Cortex of kidney (tissue), 1 donor: Measurements from ENCODE around the gene ITGB4.

Experiments
- DNase-seq: peaks from one replicate; lab custom pipeline; 2025; lab: John Stamatoyannopoulos, UW

Gene ITGB4

DNA sequence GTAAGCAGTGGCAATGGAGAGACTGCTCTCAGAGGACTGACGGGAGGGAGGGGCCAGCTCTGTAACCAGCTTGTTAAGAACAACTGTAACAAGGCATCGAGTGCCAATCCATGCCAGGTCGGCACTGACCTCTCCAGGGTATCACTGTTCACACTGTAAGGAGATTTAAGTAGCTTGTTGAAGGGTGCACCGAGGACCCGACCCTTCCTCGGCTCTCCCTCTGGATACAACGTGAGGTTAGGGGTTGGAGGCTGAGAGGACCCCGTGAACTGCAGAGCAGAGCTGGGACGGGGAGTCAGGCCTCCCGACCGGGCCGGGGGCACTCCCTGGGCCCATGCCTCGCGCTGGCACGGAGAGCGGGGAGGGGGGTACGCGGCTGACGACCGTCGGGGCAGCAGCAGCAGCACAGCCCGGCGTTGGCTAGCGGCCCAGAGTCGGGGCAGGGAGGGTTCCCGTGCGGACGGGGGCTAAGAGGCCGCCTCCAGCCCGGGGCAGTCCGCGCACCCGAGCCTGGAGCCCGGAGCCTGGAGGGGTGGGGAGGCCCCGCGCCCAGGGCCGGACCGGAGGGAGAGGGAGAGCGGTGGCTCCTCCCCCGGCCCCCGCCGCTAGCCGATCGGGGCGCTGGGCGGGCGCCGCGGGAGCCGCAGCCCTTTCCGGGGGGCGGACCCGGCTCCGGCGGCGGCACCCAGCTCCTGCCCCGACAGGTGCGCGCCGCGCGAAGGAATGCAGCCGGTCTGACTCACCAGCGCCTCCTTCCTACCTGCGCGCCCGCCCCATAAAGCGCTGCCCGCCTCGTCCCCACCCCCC lies at the start of gene ITGB4:
Gene ITGB4 (plus strand): TSS at position 804 of the 807 bp plus-strand sequence. CDS start 3,245 bp downstream, outside the sequence.
- no peak for DNase-seq

DNA sequence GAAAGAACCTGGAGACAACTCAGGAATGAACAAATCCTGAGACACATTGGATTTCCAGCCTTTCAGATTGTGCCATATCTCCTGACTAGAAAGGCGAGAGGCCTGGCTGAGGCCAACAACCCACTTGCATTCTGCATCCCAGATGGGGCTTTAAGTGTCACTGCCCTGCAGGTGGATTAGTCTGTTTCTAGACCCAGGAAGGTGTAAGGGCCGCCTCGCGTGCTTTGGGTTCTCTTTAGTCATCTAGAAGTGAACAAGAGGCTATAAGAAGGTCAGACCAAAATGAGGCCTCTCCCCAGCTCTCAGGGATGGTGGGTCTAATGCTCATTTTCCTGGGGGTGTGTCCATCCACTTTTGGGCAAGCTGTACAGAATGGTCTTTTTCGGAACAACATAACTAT lies 49.2 kb upstream of the ITGB4 start:
- no peak for DNase-seq

DNA sequence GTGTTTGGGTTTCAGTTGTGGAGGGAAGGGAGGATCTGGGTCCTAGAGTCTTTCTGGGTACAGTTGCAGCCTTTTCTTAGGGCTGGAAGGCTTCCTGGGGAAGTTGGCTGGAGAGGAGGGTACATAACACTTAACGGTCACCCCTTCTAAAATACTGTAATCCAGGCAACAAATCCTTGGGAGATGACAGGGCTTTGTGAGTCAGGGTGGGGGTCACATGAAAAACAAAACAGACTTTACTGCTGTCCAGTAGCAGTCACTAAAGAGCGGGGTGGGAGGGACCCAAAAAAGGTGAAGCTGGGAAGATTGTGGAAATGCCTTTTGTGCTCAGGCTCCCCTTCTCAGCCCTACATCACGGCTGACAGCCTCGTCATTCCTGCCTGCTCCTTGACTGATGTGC lies 47.8 kb upstream of the ITGB4 start:
- no peak for DNase-seq

DNA sequence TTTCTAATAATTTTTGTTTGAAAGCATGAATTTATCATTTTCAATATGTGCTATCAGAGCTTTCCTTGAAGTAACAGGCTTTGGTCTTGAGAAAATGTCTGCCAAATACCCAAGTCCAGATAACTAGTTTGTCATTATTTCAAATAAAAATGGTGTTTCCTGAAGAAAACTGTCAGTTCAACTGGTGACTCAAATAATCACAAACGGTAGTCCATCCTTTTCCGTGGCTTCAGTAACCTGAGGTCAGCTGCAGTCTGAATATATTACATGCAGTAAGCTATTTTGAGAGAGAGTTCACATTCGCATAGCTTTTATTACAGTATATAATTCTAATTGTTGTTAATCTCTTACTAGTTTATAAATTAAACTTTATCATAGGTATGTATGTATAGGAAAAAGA lies 44.8 kb upstream of the ITGB4 start:
- no peak for DNase-seq

DNA sequence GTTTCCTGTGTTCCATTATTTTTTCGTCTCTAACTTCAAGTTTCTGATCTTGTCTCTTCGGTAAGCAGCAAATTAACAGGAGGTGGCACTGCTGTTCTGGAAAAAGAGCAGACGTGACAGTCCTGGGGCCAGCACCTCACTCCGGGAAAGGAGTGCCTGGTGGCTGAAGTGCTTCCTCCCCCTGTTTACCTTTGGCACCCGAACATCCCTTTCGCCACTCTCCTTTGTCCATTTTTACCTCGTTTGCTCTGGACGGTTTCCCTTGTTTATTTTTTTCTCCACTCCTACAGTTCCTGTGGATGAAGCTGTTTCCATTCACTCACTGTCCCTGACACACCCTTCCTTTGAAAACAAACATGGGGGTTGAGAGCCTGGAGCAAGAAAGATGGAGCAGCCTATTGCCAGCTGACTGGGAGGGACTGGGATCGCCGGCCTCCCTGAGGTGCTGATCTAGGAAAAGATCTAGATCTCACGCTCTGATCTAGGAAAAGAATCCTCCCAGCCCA lies 41.5 kb upstream of the ITGB4 start:
- no peak for DNase-seq

DNA sequence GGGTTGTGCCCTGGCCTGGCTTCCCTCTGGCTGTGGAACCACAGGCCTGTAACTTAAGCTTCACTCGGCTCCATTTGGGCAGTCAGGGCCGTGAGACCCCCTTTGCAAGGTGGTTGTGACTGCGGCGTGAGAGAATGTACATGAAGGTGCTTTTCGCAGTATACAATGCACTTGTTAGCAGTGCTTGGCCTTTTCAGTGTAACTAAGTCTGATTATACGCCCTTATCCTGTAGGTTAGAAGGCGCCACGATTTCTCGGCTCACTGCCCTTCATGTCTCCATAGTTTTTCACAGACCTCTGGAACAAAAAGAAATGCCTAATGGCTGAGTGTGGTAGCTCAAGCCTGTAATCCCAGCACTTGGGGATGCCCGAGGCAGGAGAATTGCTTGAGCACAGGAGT lies 40.8 kb upstream of the ITGB4 start:
- DNase-seq: no peak

DNA sequence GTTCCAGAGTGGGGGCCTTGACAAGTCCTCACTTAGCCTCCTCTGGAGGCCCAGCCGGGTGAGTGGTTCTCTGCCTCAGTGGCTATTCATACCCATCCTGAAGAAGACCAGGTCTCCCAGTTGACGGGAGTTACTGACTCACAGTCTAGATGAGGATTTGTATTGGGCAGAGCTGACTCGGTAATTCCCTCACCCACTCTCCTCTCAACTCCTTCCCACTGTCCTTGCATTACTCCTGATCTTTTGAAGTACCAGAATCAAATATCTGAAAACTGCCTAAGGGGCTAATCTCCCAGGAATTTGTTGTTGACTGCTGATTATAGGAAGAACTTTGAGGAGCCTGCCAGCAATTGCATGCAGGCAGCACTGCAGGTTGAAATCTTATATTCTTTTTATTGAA lies 40.0 kb upstream of the ITGB4 start:
- no peak for DNase-seq

DNA sequence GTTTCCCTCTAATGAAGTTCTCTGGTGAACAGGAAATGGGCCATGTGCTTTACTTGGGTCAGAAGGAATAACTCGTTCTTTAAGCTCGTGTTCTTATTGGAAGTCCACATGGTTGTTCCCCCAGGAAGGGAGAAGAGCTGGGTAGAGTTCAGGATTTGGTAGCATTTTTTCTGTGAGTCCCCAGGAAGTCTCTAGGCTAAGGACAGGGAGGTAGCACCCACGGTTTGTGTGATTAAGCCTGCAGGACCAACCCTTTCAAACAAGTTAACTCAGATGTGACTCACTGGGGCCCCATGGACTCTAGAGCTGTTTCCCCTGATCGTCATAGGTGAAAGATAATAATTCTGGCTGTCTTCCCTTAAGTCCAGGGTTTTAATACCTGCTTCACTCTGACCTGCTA lies 37.7 kb upstream of the ITGB4 start:
- no peak for DNase-seq

DNA sequence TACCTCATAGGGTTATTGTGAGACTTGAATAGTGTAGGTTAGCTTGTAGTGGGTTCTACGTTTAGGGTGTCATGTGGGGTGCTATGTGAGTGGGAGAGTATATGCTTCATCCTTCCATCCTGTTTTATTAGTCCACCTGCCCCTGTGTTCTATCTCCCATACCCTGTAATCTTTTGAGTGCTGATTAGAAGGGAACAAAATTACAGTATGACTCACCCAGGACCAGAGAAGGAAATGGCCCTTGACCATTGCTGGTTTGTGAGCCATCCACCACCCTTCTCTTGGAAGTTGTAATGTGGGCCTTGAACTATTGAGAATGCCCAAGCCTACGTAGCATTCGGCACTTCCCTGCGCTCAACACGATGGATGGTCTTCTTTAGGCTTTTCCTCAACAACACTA lies 37.0 kb upstream of the ITGB4 start:
- DNase-seq: no peak

DNA sequence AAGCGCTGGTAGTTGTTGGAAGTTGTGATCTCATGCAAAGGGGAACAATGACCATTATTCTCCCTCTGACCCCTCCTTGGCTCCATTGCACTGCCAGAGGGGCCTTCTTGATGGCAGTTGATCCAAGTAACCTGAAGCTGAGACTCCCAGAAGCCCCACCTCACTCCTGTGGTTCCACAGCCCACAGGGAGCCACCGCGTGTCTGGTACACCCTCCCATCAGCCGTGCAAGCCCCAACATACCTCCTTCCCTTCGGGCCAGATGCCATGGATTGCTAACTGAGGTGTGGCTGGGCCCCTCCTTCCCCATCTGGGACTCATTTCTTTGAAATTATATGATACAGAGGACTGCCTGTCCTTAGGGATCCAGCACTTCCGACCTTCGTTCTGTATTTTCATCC lies 36.3 kb upstream of the ITGB4 start:
- DNase-seq: no peak

DNA sequence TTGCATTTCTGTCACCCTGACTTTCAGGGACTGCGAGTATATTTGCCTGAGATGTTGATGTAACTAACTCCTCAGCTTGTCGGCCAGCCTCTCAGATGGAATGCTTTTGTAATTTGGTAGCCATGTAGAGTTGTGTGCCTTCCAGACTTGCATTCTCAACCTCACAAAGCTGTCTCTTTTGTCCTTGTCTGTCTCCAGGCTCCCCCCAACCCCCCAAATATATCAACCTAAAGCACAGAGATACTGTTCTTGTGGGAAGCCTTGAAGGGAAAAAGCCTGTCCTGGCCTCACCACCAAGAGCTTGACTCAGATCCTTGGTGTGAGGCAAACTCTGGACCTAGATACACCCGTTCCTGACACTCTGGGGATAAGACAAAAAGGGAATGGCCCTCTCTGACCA lies 35.8 kb upstream of the ITGB4 start:
- DNase-seq: no peak

DNA sequence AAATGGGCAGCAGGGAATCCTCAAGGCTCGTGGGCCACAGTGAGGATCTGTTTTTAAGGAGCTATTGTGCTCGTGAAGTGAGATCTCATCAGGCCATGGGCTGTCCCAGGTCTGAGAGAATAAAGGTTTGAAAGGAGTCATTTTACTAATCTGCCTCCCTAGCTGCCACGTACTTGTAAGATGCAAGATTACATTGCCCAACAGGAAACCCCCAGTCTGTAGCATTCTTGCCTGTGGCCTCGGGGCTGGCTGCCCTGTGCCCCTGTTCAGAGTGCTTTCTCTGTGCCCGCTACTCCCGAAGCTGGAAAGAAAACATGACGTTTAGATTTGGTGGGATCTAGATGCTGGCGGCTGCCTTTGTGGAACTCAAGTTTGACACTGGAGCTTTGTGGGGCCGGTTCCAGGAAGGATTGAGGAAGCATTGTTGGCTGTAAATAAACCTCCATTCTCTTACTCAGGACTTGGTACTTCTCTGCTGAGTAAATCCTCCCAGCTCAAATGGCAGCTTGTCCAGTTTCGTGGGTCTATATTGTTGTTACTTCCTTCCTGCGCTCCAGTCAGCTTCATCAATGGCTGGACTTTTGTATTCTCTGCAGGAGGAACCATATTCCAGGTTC lies 32.9 kb upstream of the ITGB4 start:
- no peak for DNase-seq

DNA sequence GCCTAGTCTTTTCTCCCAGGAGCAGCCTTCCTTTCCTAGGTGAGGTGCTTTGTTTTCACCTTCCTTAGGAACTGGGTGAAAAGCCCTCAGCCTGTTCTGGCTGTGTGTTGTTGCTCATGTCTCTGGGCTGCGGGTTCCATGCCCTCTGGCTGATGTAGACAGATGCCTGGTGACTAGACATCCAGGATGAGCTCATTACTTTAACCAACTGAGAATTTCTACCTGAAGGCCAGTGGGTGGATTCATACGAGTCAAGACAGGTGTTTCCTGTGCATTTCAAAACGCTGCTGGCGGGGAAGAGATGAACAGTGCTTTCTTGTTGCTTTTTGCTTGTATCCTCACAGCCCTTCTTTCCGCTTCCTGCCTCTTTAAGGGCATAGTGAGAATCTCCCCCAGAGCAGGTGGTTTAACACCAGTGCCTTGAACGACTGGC lies 31.8 kb upstream of the ITGB4 start:
- no peak for DNase-seq

DNA sequence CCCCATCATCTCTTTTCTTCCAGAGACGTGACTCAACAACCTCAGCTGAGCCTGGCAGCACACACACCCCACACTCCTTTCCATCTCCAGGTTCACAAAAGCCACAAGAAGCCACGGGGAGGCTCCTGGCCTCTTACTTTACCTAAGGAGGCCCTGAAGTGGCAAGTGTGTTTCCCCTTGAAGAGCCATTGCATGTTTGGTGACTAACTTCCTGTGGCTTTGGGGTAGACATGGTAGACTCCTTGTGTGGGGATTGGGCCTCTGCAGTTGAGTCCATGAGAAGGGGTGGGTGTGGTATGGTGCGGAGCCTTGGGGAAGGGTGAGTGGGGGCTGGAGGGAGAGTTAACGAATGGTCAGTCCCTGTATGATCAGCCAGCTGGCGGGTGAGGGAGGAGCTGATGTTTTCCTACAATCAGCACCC lies 29.9 kb upstream of the ITGB4 start:
- DNase-seq: no peak

DNA sequence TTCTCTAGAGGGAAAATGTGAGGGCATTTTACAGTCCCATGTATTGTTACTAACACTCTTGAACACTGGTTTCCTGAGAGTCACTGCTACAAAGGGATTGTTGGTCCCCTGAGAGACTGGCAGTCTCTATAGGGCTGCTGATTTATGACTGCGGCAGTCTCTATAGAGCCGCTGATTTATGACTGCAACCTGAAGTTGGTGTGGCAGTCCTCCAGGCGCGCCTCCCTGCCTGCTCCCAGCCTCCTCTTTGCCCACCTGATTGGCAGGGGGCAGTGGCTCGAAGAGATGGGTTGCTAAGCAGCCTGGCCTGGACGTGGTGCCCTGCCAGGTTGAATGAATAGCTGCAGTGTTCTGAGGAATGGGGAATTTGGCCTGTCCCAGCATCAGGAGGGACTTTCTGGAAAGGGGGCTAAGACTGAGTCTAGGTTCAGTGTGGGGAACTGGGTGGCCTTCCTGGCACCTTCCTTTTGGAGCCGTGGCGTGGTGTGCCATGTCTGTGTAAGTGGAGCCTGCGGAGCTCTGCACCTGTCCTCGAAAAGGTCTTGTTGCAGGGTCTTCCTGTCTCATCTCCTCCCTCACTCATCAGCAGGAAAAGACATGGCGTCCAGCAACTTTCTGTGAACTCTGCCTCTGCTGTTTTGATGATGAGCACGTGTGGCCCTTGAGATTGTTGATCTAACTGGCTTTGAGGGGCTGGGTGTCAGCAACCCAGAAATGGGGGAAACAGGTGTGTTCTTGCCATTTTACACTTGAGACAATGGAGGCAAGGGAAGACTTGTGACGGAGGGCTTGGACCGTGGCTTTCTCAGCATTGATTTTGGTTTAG lies 29.2 kb upstream of the ITGB4 start:
- DNase-seq: no peak

DNA sequence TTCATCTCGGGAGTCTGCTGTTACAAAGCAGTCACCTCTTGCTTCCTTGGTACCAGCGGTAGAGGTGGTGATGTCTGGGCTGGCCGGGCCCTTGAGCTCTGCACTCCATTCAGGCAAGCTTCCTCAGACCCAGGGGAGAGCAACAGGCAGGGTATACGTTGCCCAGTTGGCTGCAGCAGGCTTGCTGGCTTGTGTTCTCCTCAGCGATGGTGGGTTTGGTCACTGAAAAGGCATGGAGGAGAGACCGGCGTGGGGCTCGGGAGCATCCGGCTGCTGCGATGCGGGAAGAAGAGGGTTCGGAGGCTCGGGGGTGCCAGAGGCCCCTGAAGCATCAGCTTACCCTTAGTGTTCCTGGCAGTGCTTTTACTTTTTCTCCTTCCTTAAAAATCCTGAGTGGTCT lies 28.3 kb upstream of the ITGB4 start:
- DNase-seq: no peak

DNA sequence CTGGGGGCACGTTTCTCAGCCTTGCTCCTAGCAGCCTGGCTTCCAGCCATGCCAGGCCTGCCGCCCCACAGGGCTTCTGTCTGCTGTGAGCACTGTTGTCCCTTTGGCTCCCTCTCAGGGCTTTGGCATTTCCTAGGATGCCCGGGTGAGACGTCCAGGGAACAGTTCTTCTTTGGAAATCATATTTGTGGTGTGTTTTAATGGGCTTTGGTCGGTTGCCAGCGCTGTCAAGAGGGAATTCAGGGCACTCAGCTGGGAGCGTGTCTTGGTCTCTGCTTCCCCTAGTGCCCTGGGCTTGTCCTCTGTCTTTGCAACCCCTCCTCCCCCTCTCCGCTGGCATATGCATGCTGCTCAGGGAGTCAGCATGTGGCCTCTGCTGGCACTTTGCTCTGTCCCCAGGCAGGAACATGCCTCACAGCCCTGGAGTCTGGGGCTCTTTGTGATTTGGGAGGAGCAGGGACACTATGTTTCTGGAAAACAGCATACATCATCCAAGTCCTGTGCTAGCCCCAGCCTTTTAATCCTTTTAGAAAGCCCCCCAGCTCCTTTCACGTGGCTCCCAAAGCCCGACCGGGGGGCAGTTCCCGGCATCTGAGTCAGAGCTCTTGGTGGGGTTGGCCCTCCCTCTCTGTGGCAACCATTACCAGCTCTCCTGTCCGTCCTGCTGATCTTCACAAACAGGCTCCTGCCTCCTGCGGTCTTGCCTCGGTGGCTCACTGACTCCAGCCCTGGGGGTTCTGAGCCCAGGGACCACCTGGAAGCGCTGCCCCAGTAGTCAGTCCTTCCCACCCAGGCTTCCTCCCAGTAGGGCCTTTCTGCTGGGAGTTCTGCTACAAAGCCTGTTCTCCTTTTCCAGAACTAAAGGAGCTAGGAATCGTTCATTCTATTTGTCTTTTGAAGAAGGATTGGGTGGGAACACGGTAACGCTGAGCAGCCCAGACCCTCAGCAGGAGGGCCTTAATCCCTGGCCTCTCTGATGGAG lies 27.5 kb upstream of the ITGB4 start:
- DNase-seq: no peak

DNA sequence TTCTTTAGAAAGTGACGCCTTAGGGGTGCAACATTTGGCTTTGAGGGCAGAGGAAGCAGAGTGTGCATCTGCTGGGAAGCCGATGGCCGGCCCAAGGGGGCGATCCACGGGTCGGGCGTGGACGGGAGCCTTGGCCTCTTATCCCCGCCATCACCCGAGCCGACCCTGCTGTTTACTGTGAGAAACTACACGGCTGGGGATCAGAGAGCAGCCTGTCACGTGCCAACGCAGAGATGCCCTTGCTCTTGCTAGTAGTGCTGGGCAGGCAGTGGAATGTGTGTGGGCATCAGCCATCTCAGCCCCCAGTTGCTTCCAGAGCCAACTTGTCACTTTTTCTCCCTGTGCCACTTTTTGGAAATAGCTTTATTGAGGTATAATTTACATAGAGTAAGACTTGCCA lies 26.7 kb upstream of the ITGB4 start:
- no peak for DNase-seq

DNA sequence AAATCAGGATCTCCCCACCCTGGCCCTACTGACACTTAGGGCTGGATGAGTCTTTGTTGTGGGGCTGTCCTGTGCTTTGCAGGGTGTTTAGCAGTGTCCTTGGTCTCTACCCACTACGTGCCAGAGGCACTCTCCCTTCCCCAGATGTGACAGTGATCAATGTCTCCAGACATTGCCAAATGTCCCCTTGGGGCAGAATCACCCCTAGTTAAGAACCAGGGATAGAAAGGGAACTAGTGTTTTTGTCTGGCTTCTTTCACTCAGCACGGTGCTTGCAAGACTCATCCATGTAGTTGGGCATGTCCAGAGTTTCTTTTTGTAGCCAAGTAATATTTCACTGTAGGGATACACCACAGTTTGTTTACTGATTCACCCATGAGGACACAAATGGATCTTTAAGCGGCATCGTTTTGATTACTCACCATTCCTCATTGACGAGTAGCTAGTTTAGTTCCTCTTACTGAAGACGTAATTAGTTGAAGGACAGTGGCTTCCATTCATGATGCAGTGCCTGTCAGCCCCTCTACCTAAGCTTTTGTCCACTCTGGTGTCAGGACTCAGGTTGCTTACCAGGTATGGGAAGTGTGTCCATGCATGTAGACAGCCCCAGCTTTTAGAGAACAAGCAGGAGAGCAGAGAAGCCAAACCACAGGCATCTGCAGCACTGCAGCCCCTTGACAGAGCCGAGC lies 26.0 kb upstream of the ITGB4 start:
- no peak for DNase-seq

DNA sequence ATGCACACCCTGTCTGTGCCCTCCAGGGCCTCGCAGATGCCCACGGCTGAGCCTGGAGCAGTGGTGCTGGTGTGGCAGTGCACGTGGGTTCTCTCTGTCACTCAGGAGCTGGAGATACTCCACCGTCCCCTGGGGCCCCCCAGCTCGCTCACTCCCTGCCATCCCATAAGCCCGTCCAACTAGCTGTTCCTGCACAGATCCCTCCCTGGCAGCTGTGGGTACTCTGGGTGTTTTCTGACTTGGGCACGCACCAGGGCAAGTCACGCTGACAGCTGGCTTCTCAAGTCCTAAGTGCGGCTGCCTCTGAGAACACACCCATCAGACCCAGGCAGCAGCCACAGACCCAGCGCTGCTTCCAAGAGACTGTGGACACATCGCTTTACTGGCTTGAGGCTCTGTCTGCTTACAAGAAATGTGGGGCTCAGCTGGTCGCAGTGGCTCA lies 25.4 kb upstream of the ITGB4 start:
- no peak for DNase-seq
